Measurements from ENCODE around the gene GID8. TPM values are rescaled to one million over a fixed set of nuclear protein-coding genes. Genes with fewer than 3 reads are reported as not detected.

The GID8 gene
- total and polyA plus RNA-seq, 4 donors, result 8.9 to 23.7 (median 18.5) TPM

- Histone ChIP-seq H3K27me3 (ENCODE audit: control insufficient read depth in 1 of 2, insufficient read depth in 2 of 2, low read length in 1 of 2) (no peaks in the 10 kb centered on the region), H3K36me3 (ENCODE audit: control insufficient read depth in 1 of 2, insufficient read depth in 2 of 2, low read length in 1 of 2) (peaks cover 0 to 11% of the 10 kb centered on the region in 2 donors), H3K27ac (ENCODE audit: low read depth in 1 of 2, low read length in 2 of 2) (no peak overlapping the region), H3K4me1 (ENCODE audit: control insufficient read depth in 1 of 2, insufficient read depth in 2 of 2, low read length in 2 of 2) (peaks cover 1 to 5% of the 10 kb centered on the region in 2 donors), H3K4me3 (ENCODE audit: low read length in 2 of 2) (no peak overlapping the region), H3K9me3 (ENCODE audit: control insufficient read depth, low read length) (no peaks in the 10 kb centered on the region)
- DNase-seq (peak in 1 of 2 donors; percentile 42), ATAC-seq (ENCODE audit: low FRiP score) (no peak)
- intact Hi-C loops (cut with DNase I), result no loop called here
- 89 to 93% methylated on average over 8 of the region's 8 CpGs for WGBS, 2 donors
Measured at GRCh38 chr20:62940875-62941274, 2.9 kb downstream of the GID8 start.

DNA sequence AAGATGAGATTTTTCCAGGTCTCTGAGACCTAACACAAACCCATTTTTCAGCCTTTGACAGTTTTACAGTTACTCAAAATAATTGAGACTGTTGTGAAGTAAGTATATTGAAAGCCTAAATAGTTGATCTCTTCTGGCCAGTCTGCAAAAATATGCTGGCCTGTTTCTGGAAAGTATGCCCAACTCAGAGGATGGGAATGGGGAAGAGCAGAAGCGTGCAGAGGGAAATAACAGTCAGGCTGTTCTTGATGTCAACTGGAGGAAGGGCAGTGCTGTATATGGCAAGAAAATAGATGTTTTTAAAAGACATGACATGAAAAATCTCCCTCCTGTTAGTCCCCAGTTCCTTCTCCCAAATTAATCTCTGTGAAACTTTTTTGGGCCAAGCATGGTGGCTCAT lies 3.8 kb downstream of the GID8 start:
- H3K4me1 ChIP-seq (ENCODE audit: control insufficient read depth in 1 of 2, insufficient read depth in 2 of 2, low read length in 2 of 2), result peaks cover 0 to 5% of the 10 kb centered on the region in 2 donors
- H3K27ac ChIP-seq (ENCODE audit: low read depth in 1 of 2, low read length in 2 of 2), result no peak overlapping the region
- H3K27me3 ChIP-seq (ENCODE audit: control insufficient read depth in 1 of 2, insufficient read depth in 2 of 2, low read length in 1 of 2), result no peaks in the 10 kb centered on the region
- peaks cover 0 to 13% of the 10 kb centered on the region in 2 donors for H3K36me3 ChIP-seq (ENCODE audit: control insufficient read depth in 1 of 2, insufficient read depth in 2 of 2, low read length in 1 of 2)
- H3K4me3 ChIP-seq (ENCODE audit: low read length in 2 of 2), result no peak overlapping the region
- no peak for DNase-seq
- 68 to 78% methylated on average over 1 of the region's 1 CpG for WGBS, 2 donors
- H3K9me3 ChIP-seq (ENCODE audit: control insufficient read depth, low read length), result no peaks in the 10 kb centered on the region
- no peak for ATAC-seq (ENCODE audit: low FRiP score)
- intact Hi-C loops (cut with DNase I), result no loop called here

GRCh38 chr20:62942456-62942855 lies 4.5 kb downstream of the GID8 start:
- Histone ChIP-seq H3K4me1 (ENCODE audit: control insufficient read depth in 1 of 2, insufficient read depth in 2 of 2, low read length in 2 of 2) (peaks cover 0 to 5% of the 10 kb centered on the region in 2 donors), H3K36me3 (ENCODE audit: control insufficient read depth in 1 of 2, insufficient read depth in 2 of 2, low read length in 1 of 2) (peaks cover 0 to 13% of the 10 kb centered on the region in 2 donors), H3K4me3 (ENCODE audit: low read length in 2 of 2) (no peak overlapping the region), H3K9me3 (ENCODE audit: control insufficient read depth, low read length) (no peaks in the 10 kb centered on the region), H3K27me3 (ENCODE audit: control insufficient read depth in 1 of 2, insufficient read depth in 2 of 2, low read length in 1 of 2) (no peaks in the 10 kb centered on the region), H3K27ac (ENCODE audit: low read depth in 1 of 2, low read length in 2 of 2) (no peak overlapping the region)
- intact Hi-C loops (cut with DNase I), result no loop called here
- WGBS, 2 donors, result 61 to 71% methylated on average over 2 of the region's 2 CpGs
- no peak for ATAC-seq (ENCODE audit: low FRiP score)
- DNase-seq, result peak in 1 of 2 donors; percentile 37

DNA sequence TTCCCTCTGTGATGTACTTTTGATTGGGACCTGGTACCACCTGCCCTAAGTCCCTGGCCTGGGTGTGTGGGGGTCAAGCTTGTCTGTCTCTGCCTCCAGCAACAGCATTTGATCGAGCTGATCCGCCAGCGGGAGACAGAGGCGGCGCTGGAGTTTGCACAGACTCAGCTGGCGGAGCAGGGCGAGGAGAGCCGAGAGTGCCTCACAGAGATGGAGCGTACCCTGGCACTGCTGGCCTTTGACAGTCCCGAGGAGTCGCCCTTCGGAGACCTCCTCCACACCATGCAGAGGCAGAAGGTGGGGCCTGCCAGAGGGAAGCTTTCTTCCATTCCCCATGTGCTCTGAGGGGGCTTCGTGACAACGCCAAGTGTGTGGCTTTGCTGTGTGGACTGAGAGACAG lies 5.4 kb downstream of the GID8 start:
- DNase-seq, result peak in 1 of 2 donors; percentile 45
- intact Hi-C loops (cut with DNase I), result no loop called here

DNA sequence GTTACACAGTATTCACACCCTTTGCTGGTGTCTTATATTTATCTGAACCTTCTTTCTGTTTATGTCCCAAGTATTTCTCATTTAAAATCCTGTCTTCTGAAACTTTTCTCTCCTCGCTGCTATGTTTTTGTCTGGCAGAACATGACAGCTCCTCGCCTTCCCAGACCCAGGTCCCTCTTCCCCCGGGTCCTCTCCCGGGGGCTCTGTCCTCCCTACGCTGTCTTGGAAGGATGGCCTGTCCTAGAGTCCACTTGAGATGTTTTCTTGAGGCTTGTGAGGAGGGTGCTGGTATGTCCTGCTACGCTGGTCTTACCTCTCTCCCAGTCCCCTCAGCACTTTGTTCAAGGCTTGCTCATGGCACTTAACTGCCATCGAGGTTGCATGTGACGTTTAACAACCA lies 6.2 kb downstream of the GID8 start:
- DNase-seq (peak; percentile 30 to 32), ATAC-seq (ENCODE audit: low FRiP score) (no peak)
- Histone ChIP-seq H3K4me3 (ENCODE audit: low read length in 2 of 2) (no peak overlapping the region), H3K9me3 (ENCODE audit: control insufficient read depth, low read length) (no peaks in the 10 kb centered on the region), H3K27ac (ENCODE audit: low read depth in 1 of 2, low read length in 2 of 2) (no peak overlapping the region), H3K36me3 (ENCODE audit: control insufficient read depth in 1 of 2, insufficient read depth in 2 of 2, low read length in 1 of 2) (peaks cover 0 to 13% of the 10 kb centered on the region in 2 donors), H3K4me1 (ENCODE audit: control insufficient read depth in 1 of 2, insufficient read depth in 2 of 2, low read length in 2 of 2) (peaks cover 0 to 5% of the 10 kb centered on the region in 2 donors), H3K27me3 (ENCODE audit: control insufficient read depth in 1 of 2, insufficient read depth in 2 of 2, low read length in 1 of 2) (no peaks in the 10 kb centered on the region)
- intact Hi-C loops (cut with DNase I), result no loop called here
- WGBS, 2 donors, result 91 to 92% methylated on average over 8 of the region's 8 CpGs

More for the DNA sequence above, 5.4 kb downstream of the GID8 start:
- H3K4me1 ChIP-seq (ENCODE audit: control insufficient read depth in 1 of 2, insufficient read depth in 2 of 2, low read length in 2 of 2), result peaks cover 0 to 5% of the 10 kb centered on the region in 2 donors
- no peak overlapping the region for H3K4me3 ChIP-seq (ENCODE audit: low read length in 2 of 2)
- no peak for ATAC-seq (ENCODE audit: low FRiP score)
- WGBS, 2 donors, result 96% methylated on average over 14 of the region's 14 CpGs
- no peaks in the 10 kb centered on the region for H3K27me3 ChIP-seq (ENCODE audit: control insufficient read depth in 1 of 2, insufficient read depth in 2 of 2, low read length in 1 of 2)
- H3K9me3 ChIP-seq (ENCODE audit: control insufficient read depth, low read length), result no peaks in the 10 kb centered on the region
- H3K36me3 ChIP-seq (ENCODE audit: control insufficient read depth in 1 of 2, insufficient read depth in 2 of 2, low read length in 1 of 2), result peaks cover 0 to 13% of the 10 kb centered on the region in 2 donors
- no peak overlapping the region for H3K27ac ChIP-seq (ENCODE audit: low read depth in 1 of 2, low read length in 2 of 2)

GRCh38 chr20:62944746-62945145 lies 6.8 kb downstream of the GID8 start:
- Histone ChIP-seq H3K9me3 (ENCODE audit: control insufficient read depth, low read length) (no peaks in the 10 kb centered on the region), H3K27me3 (ENCODE audit: control insufficient read depth in 1 of 2, insufficient read depth in 2 of 2, low read length in 1 of 2) (no peaks in the 10 kb centered on the region), H3K4me3 (ENCODE audit: low read length in 2 of 2) (no peak overlapping the region), H3K4me1 (ENCODE audit: control insufficient read depth in 1 of 2, insufficient read depth in 2 of 2, low read length in 2 of 2) (peaks cover 0 to 1% of the 10 kb centered on the region in 2 donors), H3K36me3 (ENCODE audit: control insufficient read depth in 1 of 2, insufficient read depth in 2 of 2, low read length in 1 of 2) (peaks cover 0 to 13% of the 10 kb centered on the region in 2 donors), H3K27ac (ENCODE audit: low read depth in 1 of 2, low read length in 2 of 2) (no peak overlapping the region)
- intact Hi-C loops (cut with DNase I), result no loop called here
- ATAC-seq (ENCODE audit: low FRiP score) (no peak), DNase-seq (peak in 1 of 2 donors; percentile 41)
- WGBS, 2 donors, result 90 to 91% methylated on average over 10 of the region's 10 CpGs

DNA sequence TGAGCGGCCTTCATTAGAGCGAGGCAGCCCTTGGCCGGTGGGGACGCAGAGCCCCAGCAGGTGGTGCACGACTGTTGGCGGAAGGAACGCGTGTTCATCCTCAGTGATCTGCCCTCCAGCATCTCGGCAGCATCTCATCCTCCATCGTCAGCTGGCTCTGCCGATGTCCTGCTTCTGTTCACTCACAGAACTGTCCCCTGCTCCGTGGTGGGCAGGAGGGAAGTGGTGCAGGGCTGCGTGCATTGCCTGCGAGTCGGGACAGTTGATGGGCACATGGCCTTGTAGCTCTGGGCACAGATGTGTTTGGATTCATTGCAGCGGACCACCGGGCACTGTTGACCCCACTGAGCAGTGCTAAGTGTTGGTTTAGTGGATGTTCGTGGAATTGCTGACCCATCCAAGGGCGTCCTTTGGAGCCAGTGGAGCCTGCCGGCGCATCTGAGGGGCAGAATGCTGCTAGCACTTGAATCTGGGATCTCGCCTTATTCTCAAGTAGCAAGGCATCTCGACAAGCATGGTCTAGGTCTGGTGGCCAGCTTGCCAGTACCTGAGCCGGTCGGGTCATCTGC lies 7.9 kb downstream of the GID8 start:
- WGBS, 2 donors, result 90 to 94% methylated on average over 25 of the region's 25 CpGs
- ATAC-seq (ENCODE audit: low FRiP score), result no peak
- Histone ChIP-seq H3K27ac (ENCODE audit: low read depth in 1 of 2, low read length in 2 of 2) (no peak overlapping the region), H3K4me3 (ENCODE audit: low read length in 2 of 2) (no peak overlapping the region), H3K4me1 (ENCODE audit: control insufficient read depth in 1 of 2, insufficient read depth in 2 of 2, low read length in 2 of 2) (no peaks in the 10 kb centered on the region), H3K27me3 (ENCODE audit: control insufficient read depth in 1 of 2, insufficient read depth in 2 of 2, low read length in 1 of 2) (no peaks in the 10 kb centered on the region), H3K36me3 (ENCODE audit: control insufficient read depth in 1 of 2, insufficient read depth in 2 of 2, low read length in 1 of 2) (peaks cover 0 to 13% of the 10 kb centered on the region in 2 donors), H3K9me3 (ENCODE audit: control insufficient read depth, low read length) (no peaks in the 10 kb centered on the region)
- DNase-seq, result peak; percentile 31 to 64
- intact Hi-C loops (cut with DNase I), result no loop called here

- intact Hi-C loops (cut with DNase I), result no loop called here
- WGBS, 2 donors, result 10% methylated on average over 10 of the region's 10 CpGs
- H3K4me1 ChIP-seq (ENCODE audit: control insufficient read depth in 1 of 2, insufficient read depth in 2 of 2, low read length in 2 of 2), result no peaks in the 10 kb centered on the region
- no peaks in the 10 kb centered on the region for H3K27me3 ChIP-seq (ENCODE audit: control insufficient read depth in 1 of 2, insufficient read depth in 2 of 2, low read length in 1 of 2)
- no peaks in the 10 kb centered on the region for H3K9me3 ChIP-seq (ENCODE audit: control insufficient read depth, low read length)
- ATAC-seq (ENCODE audit: low FRiP score) (no peak), DNase-seq (peak; percentile 43 to 58)
- H3K4me3 ChIP-seq (ENCODE audit: low read length in 2 of 2), result no peak overlapping the region
- H3K36me3 ChIP-seq (ENCODE audit: control insufficient read depth in 1 of 2, insufficient read depth in 2 of 2, low read length in 1 of 2), result peaks cover 0 to 13% of the 10 kb centered on the region in 2 donors
- no peak overlapping the region for H3K27ac ChIP-seq (ENCODE audit: low read depth in 1 of 2, low read length in 2 of 2)
Measured at GRCh38 chr20:62946918-62947317, 9.0 kb downstream of the GID8 start.

- DNase-seq (peak in 1 of 2 donors; percentile 54), ATAC-seq (ENCODE audit: low FRiP score) (no peak)
- WGBS, 2 donors, result 95 to 96% methylated on average over 17 of the region's 17 CpGs
- intact Hi-C loops (cut with DNase I), result no loop called here
- H3K4me3 ChIP-seq (ENCODE audit: low read length in 2 of 2), result no peak overlapping the region
- peaks cover 0 to 13% of the 10 kb centered on the region in 2 donors for H3K36me3 ChIP-seq (ENCODE audit: control insufficient read depth in 1 of 2, insufficient read depth in 2 of 2, low read length in 1 of 2)
- H3K27me3 ChIP-seq (ENCODE audit: control insufficient read depth in 1 of 2, insufficient read depth in 2 of 2, low read length in 1 of 2), result no peaks in the 10 kb centered on the region
- H3K4me1 ChIP-seq (ENCODE audit: control insufficient read depth in 1 of 2, insufficient read depth in 2 of 2, low read length in 2 of 2), result no peaks in the 10 kb centered on the region
- no peak overlapping the region for H3K27ac ChIP-seq (ENCODE audit: low read depth in 1 of 2, low read length in 2 of 2)
- no peaks in the 10 kb centered on the region for H3K9me3 ChIP-seq (ENCODE audit: control insufficient read depth, low read length)
Measured at GRCh38 chr20:62947532-62948300, 9.8 kb downstream of the GID8 start.
